ENCODE measurements around the gene ELFN1.

DNA sequence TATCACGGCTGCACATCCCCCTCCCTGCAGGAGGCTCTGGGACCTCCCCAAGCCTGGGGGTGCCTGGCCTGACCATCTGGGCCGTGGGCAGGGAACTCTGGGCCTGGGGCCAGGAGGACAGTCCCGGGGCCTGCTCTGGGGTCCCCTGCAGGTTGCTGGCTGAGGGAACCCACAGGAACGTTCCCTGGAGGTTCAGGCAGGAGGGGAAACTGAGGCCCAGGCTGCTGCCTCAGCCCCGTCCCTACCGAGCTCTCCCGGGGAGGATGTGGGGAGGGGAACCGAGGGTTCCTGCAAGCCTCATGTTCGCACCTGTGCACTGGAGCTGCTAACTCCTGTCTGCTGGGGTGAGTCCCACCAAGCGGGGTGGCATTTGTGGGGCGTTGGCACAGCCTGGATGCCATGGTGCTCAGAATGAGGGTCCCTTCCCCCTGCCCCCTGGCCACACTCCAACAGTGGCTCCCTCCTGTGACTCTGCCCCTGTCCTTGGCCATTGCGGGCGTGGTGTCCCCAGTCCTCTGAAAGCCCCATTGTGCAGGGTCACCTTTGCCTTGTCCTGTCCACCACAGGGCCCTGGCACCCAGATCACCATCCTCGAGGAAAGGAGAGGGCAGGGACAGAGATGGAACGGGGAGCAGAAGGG is 9.4 kb downstream of the ELFN1 start:
- TF ChIP-seq CTCF (IDR thresholded peaks at IDR 0.05) (no peak), POLR2A (IDR thresholded peaks at IDR 0.05) (no peak)

Measured in esophagus squamous epithelium (tissue), 4 donors.